C4-2B (cell line): ENCODE results near the gene PTPRA.

Experiments
- CTCF ChIP-seq: fragments of 450-650 bp; conservative IDR thresholded peaks from 2 replicates; pipeline ENCODE4 v1.5.1; 2017; ENCODE audit warnings: mild to moderate bottlenecking
- ZFX ChIP-seq: fragments of 450-650 bp; IDR thresholded peaks from 2 replicates; pipeline ENCODE4 v1.6.1; 2017

DNA sequence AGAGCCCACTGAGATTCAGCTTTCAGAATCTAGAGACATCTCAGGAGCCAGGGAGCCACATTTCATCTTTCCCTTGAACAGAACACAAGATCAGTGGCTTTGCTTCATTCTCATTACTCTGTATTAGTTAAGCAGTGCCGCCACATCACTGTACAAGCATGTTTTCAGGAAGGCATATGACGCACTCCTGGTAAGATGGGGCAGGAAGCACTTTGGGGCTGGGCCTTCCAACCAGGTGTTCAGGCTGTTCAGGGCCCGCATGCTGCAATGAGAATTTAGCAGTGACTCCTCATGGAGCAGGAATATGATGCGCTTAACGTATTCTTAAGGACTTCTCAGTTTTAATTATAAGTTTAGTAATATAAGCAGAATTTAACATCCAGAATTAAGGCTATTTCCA, 140.5 kb downstream of the PTPRA start:
- TF ChIP-seq CTCF (no peak), ZFX (no peak)
